Left kidney (tissue), 1 donor: ENCODE measurements around the gene CARD10. TPM values are rescaled to one million over a fixed set of nuclear protein-coding genes. Genes with fewer than 3 reads are reported as not detected.

ENCODE experiments used
- polyA plus RNA-seq: library from polyadenylated mRNA; unstranded; fragments of 120-200 nt; gene quantifications from one replicate; pipeline ENCODE4 v1.2.1, GENCODE V29; 2013; ENCODE audit not compliant: insufficient read length

CARD10 gene
- polyA plus RNA-seq, 1 donor: 20.3 TPM

Other genes starting within 250 kb of the CARD10 start
- gene CYTH4, start 236.9 kb downstream of the CARD10 start, polyA plus RNA-seq: 3.9 TPM
- 1.1 TPM for gene ELFN2, start 91.9 kb downstream of the CARD10 start, polyA plus RNA-seq
- 9.7 TPM for gene MFNG, start 33.0 kb downstream of the CARD10 start, polyA plus RNA-seq
- 30.8 TPM for gene CDC42EP1, start 41.1 kb upstream of the CARD10 start, polyA plus RNA-seq
- 34.6 TPM for gene LGALS2, start 60.7 kb upstream of the CARD10 start, polyA plus RNA-seq
- gene GGA1, start 89.4 kb upstream of the CARD10 start, polyA plus RNA-seq: 69.4 TPM
- gene SH3BP1, start 120.3 kb upstream of the CARD10 start, polyA plus RNA-seq: 27.1 TPM
- gene PDXP, start 139.3 kb upstream of the CARD10 start, polyA plus RNA-seq: 15.4 TPM
- gene LGALS1, start 156.2 kb upstream of the CARD10 start, polyA plus RNA-seq: 326 TPM
- 19.9 TPM for gene NOL12, start 166.9 kb upstream of the CARD10 start, polyA plus RNA-seq
- 62.9 TPM for gene TRIOBP, start 177.6 kb upstream of the CARD10 start, polyA plus RNA-seq